Measurements from ENCODE around the gene NCK2. TPM values are rescaled to one million over a fixed set of nuclear protein-coding genes. Genes with fewer than 3 reads are reported as not detected.

NCK2 gene
- total RNA-seq, 2 donors from 2014 or later, result 36.6 to 42.8 TPM

DNA sequence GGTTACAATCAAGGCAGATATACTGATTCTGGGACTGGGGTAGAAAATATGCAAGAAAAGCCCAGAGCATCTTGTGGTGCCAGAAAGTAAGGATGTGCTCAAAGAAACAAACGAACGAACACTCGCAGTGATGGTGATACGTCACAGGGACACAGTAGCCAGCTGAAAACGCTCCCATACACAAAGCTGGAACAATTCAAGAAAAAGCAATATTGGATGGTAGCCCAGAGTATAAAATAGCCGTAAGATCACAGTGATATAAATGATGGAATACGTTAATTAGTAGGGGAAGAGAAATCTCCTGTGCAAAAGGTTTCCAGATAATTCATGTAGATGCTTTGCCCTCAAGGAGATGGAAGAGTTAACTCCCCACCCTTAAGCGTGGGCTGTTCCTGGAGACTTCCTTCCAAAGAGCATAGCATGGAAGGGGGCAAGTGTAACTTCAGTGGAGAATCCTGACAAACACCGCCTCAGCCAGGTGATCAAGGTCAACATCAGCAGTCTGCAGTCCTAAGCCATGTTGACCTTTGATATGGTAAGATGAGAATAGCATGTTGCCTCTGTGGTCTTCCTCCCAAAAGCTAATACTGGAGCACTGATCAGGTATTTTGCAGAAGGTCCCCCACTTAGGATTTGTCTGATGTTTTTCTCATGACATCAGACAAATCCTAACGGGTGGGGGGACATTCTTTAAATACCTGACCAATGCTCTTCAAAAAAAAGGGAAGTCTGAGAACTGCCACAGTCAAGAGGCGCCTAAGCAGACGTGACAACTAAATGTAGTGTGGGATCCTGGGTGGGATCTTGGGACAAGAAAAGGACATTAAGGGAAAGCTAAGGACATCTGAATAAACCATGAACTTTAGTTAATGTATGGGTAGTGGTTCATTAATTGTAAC, 99.0 kb downstream of the NCK2 start:
- ATAC-seq (no peak), DNase-seq (no peak)
- H3K27me3 ChIP-seq, result no peaks in the 10 kb centered on the region
- no peaks in the 10 kb centered on the region for H3K9me3 ChIP-seq
- peaks cover 21% of the 10 kb centered on the region for H3K4me1 ChIP-seq
- intact Hi-C loops (cut with DNase I), result no loop called here
- H3K4me3 ChIP-seq, result no peak overlapping the region
- WGBS, 2 donors, result 74 to 76% methylated on average over 12 of the region's 12 CpGs
- TF ChIP-seq POLR2A (IDR thresholded peaks at IDR 0.05), result no peak
- TF ChIP-seq, protein P1, sequence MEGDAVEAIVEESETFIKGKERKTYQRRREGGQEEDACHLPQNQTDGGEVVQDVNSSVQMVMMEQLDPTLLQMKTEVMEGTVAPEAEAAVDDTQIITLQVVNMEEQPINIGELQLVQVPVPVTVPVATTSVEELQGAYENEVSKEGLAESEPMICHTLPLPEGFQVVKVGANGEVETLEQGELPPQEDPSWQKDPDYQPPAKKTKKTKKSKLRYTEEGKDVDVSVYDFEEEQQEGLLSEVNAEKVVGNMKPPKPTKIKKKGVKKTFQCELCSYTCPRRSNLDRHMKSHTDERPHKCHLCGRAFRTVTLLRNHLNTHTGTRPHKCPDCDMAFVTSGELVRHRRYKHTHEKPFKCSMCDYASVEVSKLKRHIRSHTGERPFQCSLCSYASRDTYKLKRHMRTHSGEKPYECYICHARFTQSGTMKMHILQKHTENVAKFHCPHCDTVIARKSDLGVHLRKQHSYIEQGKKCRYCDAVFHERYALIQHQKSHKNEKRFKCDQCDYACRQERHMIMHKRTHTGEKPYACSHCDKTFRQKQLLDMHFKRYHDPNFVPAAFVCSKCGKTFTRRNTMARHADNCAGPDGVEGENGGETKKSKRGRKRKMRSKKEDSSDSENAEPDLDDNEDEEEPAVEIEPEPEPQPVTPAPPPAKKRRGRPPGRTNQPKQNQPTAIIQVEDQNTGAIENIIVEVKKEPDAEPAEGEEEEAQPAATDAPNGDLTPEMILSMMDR (IDR thresholded peaks at IDR 0.05), result no peak
- H3K36me3 ChIP-seq (replicated peaks in 1 of 2; ENCODE audit: insufficient read depth in 1 of 2, low read depth in 2 of 2), result no peaks in the 10 kb centered on the region
- H3K27ac ChIP-seq, result no peak overlapping the region

DNA sequence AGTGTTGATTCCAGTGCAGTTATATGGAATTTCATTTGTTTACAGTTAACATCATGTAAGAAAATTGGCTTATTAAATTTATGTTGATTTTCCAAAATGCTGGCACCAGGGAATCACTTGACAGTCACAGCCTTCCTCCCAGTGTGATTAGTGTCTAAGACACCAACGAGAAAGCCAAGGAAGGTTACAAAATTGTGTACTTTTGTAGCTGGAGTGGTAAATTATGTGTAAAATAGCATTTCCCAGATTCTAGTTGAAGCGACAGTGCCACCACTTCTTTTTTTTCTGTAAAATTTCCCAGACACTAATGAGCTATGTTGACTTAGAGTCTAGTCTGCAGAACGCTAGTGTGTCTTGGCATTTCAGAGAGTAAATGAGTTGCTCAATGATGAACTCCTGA, 101.3 kb downstream of the NCK2 start:
- Histone ChIP-seq H3K4me3 (no peak overlapping the region), H3K36me3 (replicated peaks in 1 of 2; ENCODE audit: insufficient read depth in 1 of 2, low read depth in 2 of 2) (no peaks in the 10 kb centered on the region), H3K27ac (no peak overlapping the region), H3K27me3 (no peaks in the 10 kb centered on the region), H3K9me3 (no peaks in the 10 kb centered on the region), H3K4me1 (peaks cover 15% of the 10 kb centered on the region)
- DNase-seq, result no peak
- no peak for ATAC-seq
- TF ChIP-seq, protein P1 (IDR thresholded peaks at IDR 0.05), result no peak
- TF ChIP-seq POLR2A (IDR thresholded peaks at IDR 0.05), result no peak
- intact Hi-C loops (cut with DNase I), result no loop called here
- 82 to 89% methylated on average over 3 of the region's 3 CpGs for WGBS, 2 donors

DNA sequence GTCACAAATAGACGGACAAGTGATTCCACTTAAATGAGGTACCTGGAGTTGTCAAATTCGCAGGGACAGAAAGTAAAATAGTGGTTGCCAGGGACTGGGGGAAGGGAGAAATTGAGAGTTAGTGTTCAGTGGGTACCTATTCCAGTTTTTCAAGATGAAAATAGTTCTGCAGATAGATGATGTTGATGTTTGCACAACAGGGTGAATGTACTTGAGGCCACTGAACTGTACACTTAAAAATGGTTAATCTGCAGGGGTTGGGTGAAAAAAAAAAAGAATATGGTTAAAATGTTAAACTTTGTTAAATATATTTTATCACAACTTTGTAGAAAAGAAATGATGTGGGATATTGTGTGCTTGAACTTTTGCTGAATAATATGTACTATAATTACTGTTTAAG, 102.3 kb downstream of the NCK2 start:
- 84 to 88% methylated on average over 2 of the region's 2 CpGs for WGBS, 2 donors
- Histone ChIP-seq H3K9me3 (no peaks in the 10 kb centered on the region), H3K36me3 (replicated peaks in 1 of 2; ENCODE audit: insufficient read depth in 1 of 2, low read depth in 2 of 2) (no peaks in the 10 kb centered on the region), H3K27ac (no peak overlapping the region), H3K4me1 (peaks cover 10% of the 10 kb centered on the region), H3K27me3 (no peaks in the 10 kb centered on the region), H3K4me3 (no peak overlapping the region)
- DNase-seq (no peak), ATAC-seq (no peak)
- intact Hi-C loops (cut with DNase I), result no loop called here
- TF ChIP-seq, protein P1 (IDR thresholded peaks at IDR 0.05), result no peak
- no peak for TF ChIP-seq POLR2A (IDR thresholded peaks at IDR 0.05)

DNA sequence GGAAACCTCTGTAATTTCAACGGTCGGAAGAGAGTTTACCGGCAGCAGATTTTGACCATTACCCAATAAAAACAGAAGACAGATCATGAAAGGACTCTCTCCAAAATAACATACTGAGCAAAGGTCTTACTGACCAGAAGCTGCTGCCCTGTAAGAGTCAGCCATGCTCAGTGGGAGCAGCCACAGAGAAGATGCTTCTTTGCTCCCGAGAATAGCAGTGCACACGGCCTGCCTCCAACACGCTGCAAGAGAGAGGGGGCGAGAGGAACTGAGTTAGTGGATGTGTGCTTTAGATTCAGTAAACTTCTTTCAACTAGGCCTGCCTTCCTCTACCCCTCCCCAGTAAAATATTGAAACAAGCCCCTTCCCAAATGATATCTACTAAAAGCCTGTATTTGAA, 103.7 kb downstream of the NCK2 start:
- intact Hi-C loops (cut with DNase I), result no loop called here
- Histone ChIP-seq H3K9me3 (no peaks in the 10 kb centered on the region), H3K36me3 (replicated peaks in 1 of 2; ENCODE audit: insufficient read depth in 1 of 2, low read depth in 2 of 2) (no peaks in the 10 kb centered on the region), H3K27me3 (no peaks in the 10 kb centered on the region), H3K4me1 (peaks cover 13% of the 10 kb centered on the region), H3K4me3 (no peak overlapping the region), H3K27ac (no peak overlapping the region)
- TF ChIP-seq POLR2A (IDR thresholded peaks at IDR 0.05), result no peak
- TF ChIP-seq, protein P1 (IDR thresholded peaks at IDR 0.05), result no peak
- DNase-seq, result no peak
- ATAC-seq, result no peak
- 86 to 91% methylated on average over 7 of the region's 7 CpGs for WGBS, 2 donors

All from body of pancreas (tissue), 4 donors.